Measurements from ENCODE around the gene KIAA0753. TPM values are rescaled to one million over a fixed set of nuclear protein-coding genes. Genes with fewer than 3 reads are reported as not detected.
A peak's percentile ranks its signal among the peaks of the same experiment; 100 is the strongest.

Gene KIAA0753
- total and polyA plus RNA-seq, 2 of the 13 experiments (the other 11 are each of a cell fraction or from before 2014, with no cell fraction given) = 5.2 to 9.1 TPM

DNA sequence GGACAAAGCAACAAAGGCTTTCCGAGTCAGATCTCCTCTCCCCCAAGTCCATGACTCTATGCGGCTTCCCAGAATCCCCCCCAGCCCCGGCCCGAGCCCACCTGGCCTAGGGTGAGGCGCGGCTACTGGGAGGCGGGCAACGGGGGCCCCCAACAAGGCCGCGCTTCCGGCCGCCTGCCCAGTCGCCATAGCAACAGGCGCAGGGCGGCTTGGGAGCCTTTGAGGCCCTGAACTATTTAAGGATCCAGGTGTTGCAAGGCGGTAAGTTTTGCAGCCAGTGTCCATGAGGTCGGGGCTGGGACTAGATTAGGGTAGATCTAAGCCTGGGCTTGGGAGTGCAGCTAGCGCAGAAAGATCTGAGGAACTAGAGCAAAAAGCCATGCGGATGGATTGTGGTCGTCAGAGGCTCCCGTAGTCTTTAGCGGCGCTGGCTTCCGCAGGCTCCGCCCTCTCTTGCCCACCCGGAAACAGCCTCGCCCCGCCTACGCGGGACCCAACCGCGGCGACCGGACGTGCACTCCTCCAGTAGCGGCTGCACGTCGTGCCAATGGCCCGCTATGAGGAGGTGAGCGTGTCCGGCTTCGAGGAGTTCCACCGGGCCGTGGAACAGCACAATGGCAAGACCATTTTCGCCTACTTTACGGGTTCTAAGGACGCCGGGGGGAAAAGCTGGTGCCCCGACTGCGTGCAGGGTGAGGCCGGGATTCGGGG is at the start of gene KIAA0753, which contains the start of gene TXNDC17 (continued):
- TF ChIP-seq TBX2 (CRISPR knock-in tag; IDR thresholded peaks at IDR 0.05; ENCODE audit: borderline replicate concordance) (peak; percentile 69; the same call in 1 of the 2 replicates), CBX2 (IDR thresholded peaks at IDR 0.05; ENCODE audit: low read depth, low read length) (no peak), CBX2 (CRISPR knock-in tag; IDR thresholded peaks at IDR 0.05; ENCODE audit: low read depth) (peak; percentile 71; the same call in 1 of the 2 replicates), ZNF619 (CRISPR knock-in tag; IDR thresholded peaks at IDR 0.05) (0 out of 2 replicates have a peak, but pooled peaks have one; percentile 57), SSRP1 (CRISPR knock-in tag; IDR thresholded peaks at IDR 0.05) (peak; percentile 51; the same call in 1 of the 2 replicates), ZNF260 (CRISPR knock-in tag; IDR thresholded peaks at IDR 0.05; ENCODE audit: borderline replicate concordance, low read depth) (no peak), JUND (CRISPR knock-in tag; IDR thresholded peaks at IDR 0.05) (0 out of 2 replicates have a peak, but pooled peaks have one; percentile 24), NPAS2 (CRISPR knock-in tag; IDR thresholded peaks at IDR 0.05; ENCODE audit: borderline replicate concordance) (no peak), MEIS2 (CRISPR knock-in tag; IDR thresholded peaks at IDR 0.05) (no peak), MIER3 (CRISPR knock-in tag; IDR thresholded peaks at IDR 0.05; ENCODE audit: borderline replicate concordance) (peak; percentile 41; the same call in 1 of the 2 replicates), KDM4B (CRISPR knock-in tag; IDR thresholded peaks at IDR 0.05) (peak; percentile 38; the same call in 1 of the 2 replicates), ZNF430 (CRISPR knock-in tag; IDR thresholded peaks at IDR 0.05) (peak; percentile 90; the same call in 1 of the 2 replicates), BCL6 (CRISPR knock-in tag; IDR thresholded peaks at IDR 0.05) (peak; percentile 21; the same call in 1 of the 2 replicates), MIXL1 (CRISPR knock-in tag; IDR thresholded peaks at IDR 0.05) (peak; percentile 53; the same call in 1 of the 2 replicates), PAX8 (CRISPR knock-in tag; IDR thresholded peaks at IDR 0.05; ENCODE audit: borderline replicate concordance) (no peak), PHF21A (CRISPR knock-in tag; IDR thresholded peaks at IDR 0.05) (peak; percentile 22; the same call in 1 of the 2 replicates), GLI4 (CRISPR knock-in tag; IDR thresholded peaks at IDR 0.05; ENCODE audit: borderline replicate concordance) (0 out of 2 replicates have a peak, but pooled peaks have one; percentile 63), KDM5A (IDR thresholded peaks at IDR 0.05; ENCODE audit: borderline replicate concordance, low read length) (peak; percentile 84; the same call in 1 of the 2 replicates), THYN1 (CRISPR knock-in tag; IDR thresholded peaks at IDR 0.05; ENCODE audit: borderline replicate concordance, low read depth) (no peak), POGZ (CRISPR knock-in tag; IDR thresholded peaks at IDR 0.05) (no peak), ZNF713 (CRISPR knock-in tag; IDR thresholded peaks at IDR 0.05) (no peak)
- TF ChIP-seq, protein P1, sequence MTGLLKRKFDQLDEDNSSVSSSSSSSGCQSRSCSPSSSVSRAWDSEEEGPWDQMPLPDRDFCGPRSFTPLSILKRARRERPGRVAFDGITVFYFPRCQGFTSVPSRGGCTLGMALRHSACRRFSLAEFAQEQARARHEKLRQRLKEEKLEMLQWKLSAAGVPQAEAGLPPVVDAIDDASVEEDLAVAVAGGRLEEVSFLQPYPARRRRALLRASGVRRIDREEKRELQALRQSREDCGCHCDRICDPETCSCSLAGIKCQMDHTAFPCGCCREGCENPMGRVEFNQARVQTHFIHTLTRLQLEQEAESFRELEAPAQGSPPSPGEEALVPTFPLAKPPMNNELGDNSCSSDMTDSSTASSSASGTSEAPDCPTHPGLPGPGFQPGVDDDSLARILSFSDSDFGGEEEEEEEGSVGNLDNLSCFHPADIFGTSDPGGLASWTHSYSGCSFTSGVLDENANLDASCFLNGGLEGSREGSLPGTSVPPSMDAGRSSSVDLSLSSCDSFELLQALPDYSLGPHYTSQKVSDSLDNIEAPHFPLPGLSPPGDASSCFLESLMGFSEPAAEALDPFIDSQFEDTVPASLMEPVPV (CRISPR knock-in tag; IDR thresholded peaks at IDR 0.05) = peak; percentile 86
- TF ChIP-seq, protein P2, sequence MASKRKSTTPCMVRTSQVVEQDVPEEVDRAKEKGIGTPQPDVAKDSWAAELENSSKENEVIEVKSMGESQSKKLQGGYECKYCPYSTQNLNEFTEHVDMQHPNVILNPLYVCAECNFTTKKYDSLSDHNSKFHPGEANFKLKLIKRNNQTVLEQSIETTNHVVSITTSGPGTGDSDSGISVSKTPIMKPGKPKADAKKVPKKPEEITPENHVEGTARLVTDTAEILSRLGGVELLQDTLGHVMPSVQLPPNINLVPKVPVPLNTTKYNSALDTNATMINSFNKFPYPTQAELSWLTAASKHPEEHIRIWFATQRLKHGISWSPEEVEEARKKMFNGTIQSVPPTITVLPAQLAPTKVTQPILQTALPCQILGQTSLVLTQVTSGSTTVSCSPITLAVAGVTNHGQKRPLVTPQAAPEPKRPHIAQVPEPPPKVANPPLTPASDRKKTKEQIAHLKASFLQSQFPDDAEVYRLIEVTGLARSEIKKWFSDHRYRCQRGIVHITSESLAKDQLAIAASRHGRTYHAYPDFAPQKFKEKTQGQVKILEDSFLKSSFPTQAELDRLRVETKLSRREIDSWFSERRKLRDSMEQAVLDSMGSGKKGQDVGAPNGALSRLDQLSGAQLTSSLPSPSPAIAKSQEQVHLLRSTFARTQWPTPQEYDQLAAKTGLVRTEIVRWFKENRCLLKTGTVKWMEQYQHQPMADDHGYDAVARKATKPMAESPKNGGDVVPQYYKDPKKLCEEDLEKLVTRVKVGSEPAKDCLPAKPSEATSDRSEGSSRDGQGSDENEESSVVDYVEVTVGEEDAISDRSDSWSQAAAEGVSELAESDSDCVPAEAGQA (IDR thresholded peaks at IDR 0.05; ENCODE audit: low read depth) = no peak; the same call in 1 of the 2 replicates
- TF ChIP-seq, protein P2 (CRISPR knock-in tag; IDR thresholded peaks at IDR 0.05; ENCODE audit: borderline replicate concordance) = no peak; the same call in 1 of the 2 replicates
